ENCODE data around the gene SMAD2. TPM values are rescaled to one million over a fixed set of nuclear protein-coding genes. Genes with fewer than 3 reads are reported as not detected.

The SMAD2 gene
- total RNA-seq, 1 donor from 2014 or later: 111 TPM

DNA sequence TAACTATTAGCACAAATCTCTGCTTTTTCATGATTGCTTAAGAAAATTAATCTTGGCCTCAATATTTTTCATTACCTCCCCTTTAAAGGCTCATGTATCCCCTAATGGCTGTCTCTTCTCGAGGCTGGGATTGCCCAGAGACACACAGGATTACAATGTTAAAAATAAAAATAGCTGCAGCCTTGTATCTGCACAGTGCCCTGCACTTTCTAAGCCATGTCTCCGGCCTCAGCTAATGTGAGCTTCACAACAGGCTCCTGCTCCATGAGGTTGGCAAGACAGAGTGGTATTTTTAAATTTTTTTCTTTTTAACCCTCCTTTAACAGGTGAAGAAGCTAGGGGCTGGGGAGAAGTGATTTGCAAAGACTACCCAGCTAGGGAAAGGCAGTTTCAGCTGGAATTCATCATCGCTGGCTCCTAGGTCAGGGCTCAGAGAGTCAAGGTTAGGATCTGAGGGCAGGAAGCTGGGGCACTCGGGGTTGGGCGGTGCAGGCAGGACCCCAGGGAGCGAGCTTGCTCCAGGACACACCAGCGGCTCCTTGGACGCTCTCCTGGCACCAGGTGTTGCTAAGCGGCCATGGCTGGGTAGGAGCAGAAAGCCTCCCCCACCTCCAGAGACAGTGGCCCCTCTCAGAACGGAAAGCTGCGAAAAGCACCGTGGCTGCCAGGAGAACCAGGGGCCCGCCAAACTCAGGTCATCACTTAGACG is 135.6 kb downstream of the SMAD2 start:
- no peak for DNase-seq (ENCODE audit: extremely low spot score, unreplicated experiment)
- no peak overlapping the region for H3K4me3 Mint-ChIP-seq

DNA sequence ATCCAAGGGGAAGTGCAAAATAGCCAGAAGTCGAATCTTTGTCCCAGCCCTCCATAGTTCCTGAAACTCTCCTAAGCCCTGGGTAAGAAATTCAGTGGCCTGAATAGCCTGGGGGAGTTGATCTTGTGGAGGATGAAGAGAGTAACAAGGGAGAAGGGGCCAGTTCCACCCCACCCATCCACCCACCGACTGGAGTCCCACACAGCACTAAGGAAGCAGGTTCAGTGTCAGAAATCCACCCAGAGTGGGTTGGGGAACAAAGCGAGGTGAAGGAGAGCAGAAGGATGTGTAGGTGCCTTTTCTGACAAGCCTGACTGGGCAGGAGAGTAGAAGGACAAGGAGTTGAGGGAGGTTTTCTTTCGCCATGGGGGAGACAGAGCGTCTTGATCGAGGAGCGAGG is 136.8 kb downstream of the SMAD2 start:
- no peak for DNase-seq (ENCODE audit: extremely low spot score, unreplicated experiment)
- TF ChIP-seq, protein P1, sequence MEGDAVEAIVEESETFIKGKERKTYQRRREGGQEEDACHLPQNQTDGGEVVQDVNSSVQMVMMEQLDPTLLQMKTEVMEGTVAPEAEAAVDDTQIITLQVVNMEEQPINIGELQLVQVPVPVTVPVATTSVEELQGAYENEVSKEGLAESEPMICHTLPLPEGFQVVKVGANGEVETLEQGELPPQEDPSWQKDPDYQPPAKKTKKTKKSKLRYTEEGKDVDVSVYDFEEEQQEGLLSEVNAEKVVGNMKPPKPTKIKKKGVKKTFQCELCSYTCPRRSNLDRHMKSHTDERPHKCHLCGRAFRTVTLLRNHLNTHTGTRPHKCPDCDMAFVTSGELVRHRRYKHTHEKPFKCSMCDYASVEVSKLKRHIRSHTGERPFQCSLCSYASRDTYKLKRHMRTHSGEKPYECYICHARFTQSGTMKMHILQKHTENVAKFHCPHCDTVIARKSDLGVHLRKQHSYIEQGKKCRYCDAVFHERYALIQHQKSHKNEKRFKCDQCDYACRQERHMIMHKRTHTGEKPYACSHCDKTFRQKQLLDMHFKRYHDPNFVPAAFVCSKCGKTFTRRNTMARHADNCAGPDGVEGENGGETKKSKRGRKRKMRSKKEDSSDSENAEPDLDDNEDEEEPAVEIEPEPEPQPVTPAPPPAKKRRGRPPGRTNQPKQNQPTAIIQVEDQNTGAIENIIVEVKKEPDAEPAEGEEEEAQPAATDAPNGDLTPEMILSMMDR (conservative IDR thresholded peaks at IDR 0.05): no peak
- H3K27me3 Mint-ChIP-seq: peaks cover 28% of the 10 kb centered on the region
- no peak overlapping the region for H3K4me3 Mint-ChIP-seq
- no peak overlapping the region for H3K27ac Mint-ChIP-seq
- H3K4me1 Mint-ChIP-seq (ENCODE audit: unreplicated experiment): no peaks in the 10 kb centered on the region
- no peaks in the 10 kb centered on the region for H3K36me3 Mint-ChIP-seq
- H3K9me3 Mint-ChIP-seq: no peaks in the 10 kb centered on the region

More for the DNA sequence above, 135.6 kb downstream of the SMAD2 start:
- Mint-ChIP-seq H3K27ac (no peak overlapping the region), H3K27me3 (peaks cover 31% of the 10 kb centered on the region), H3K4me1 (ENCODE audit: unreplicated experiment) (no peaks in the 10 kb centered on the region), H3K36me3 (no peaks in the 10 kb centered on the region), H3K9me3 (no peaks in the 10 kb centered on the region)
- TF ChIP-seq, protein P1 (conservative IDR thresholded peaks at IDR 0.05): no peak

DNA sequence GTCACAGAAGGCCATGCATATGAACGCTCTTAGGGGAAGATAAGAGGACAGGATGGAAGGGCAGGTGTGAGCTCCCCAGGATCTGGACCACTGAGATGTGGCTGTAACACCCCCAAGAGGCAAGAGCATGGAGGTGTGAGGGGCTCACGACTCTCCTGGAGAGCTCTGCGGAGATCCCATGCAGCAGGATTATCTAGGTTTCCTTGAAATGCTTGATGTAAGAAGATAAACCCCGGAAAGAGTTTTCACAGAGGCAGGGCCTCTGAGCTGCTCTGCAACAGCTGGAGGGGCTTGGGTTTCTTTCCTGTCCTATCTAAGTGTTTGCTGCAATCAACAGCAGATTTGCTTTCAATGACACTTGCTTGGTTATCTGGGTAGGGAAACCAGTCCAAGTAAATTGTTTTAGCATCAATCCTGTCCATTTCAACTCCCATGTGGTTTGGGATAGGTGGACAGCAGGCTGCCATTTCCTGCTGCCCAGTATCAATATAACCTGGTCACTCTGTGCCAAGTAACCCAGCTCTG is 138.9 kb downstream of the SMAD2 start:
- H3K9me3 Mint-ChIP-seq: no peaks in the 10 kb centered on the region
- peaks cover 17% of the 10 kb centered on the region for H3K27me3 Mint-ChIP-seq
- no peak for DNase-seq (ENCODE audit: extremely low spot score, unreplicated experiment)
- no peak overlapping the region for H3K4me3 Mint-ChIP-seq
- H3K27ac Mint-ChIP-seq: no peak overlapping the region
- TF ChIP-seq, protein P1 (conservative IDR thresholded peaks at IDR 0.05): no peak
- H3K4me1 Mint-ChIP-seq (ENCODE audit: unreplicated experiment): no peaks in the 10 kb centered on the region
- H3K36me3 Mint-ChIP-seq: no peaks in the 10 kb centered on the region

DNA sequence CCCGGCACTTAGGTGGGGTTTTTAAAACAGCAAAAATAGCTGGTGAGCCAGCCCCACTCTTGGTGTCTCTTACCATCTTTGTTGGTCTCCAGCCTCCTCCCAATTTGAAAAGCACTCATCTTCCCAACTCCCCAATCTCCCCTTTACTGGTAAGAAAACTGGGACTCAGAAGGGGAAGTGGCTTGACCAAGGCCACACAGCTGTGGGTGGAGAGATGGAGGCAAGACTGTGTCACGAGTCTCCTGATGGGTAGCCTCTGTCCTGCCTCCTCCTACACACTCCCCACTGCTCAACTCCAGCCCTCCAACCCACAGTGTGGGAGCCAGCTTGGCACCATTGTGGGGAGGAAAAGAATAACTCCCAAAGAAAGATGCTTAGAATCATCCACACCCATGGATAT is 140.4 kb downstream of the SMAD2 start:
- Mint-ChIP-seq H3K4me3 (no peak overlapping the region), H3K4me1 (ENCODE audit: unreplicated experiment) (no peaks in the 10 kb centered on the region), H3K9me3 (peaks cover 4% of the 10 kb centered on the region), H3K36me3 (no peaks in the 10 kb centered on the region), H3K27me3 (peaks cover 13% of the 10 kb centered on the region), H3K27ac (no peak overlapping the region)
- TF ChIP-seq, protein P1 (conservative IDR thresholded peaks at IDR 0.05): no peak
- DNase-seq (ENCODE audit: extremely low spot score, unreplicated experiment): no peak

DNA sequence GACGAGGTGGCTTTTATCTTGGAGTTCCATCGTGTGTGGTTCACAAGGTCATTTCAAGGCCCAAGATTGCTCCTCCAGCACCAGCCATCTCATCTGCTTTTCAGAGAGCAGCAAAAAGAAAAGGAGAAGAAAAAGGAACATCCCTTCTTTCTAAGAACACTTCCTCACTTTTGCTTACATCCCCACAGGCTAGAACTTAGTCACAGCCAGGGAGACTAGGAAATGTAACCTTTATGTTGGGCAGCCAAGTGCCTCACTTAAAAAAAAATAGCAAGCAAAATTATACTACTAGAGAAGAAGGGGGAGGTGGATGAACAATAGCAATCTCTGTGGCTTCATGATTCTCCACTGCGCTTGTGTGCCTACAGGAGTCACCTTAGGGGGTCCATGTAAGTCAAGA is 141.8 kb downstream of the SMAD2 start:
- no peak for DNase-seq (ENCODE audit: extremely low spot score, unreplicated experiment)
- H3K9me3 Mint-ChIP-seq: peaks cover 12% of the 10 kb centered on the region
- no peak overlapping the region for H3K4me3 Mint-ChIP-seq
- H3K36me3 Mint-ChIP-seq: no peaks in the 10 kb centered on the region
- H3K27me3 Mint-ChIP-seq: peaks cover 6% of the 10 kb centered on the region
- H3K4me1 Mint-ChIP-seq (ENCODE audit: unreplicated experiment): no peaks in the 10 kb centered on the region
- TF ChIP-seq, protein P1 (conservative IDR thresholded peaks at IDR 0.05): no peak
- no peak overlapping the region for H3K27ac Mint-ChIP-seq
